CD14-positive monocyte (primary cell): ENCODE measurements around the gene PDGFA. TPM values are rescaled to one million over a fixed set of nuclear protein-coding genes. Genes with fewer than 3 reads are reported as not detected.

ENCODE experiments used
- DNase-seq, 3 donors: peaks; one replicate each; pipeline ENCODE4 v3.0.0-alpha.2; 2011 to 2022
- H2AFZ ChIP-seq: 2 replicates; pipeline ENCODE4 v1.6.0; 2012; ENCODE audit warnings: mild to moderate bottlenecking, low read depth, low read length, inconsistent platforms; ENCODE audit not compliant: insufficient read depth, poor library complexity, severe bottlenecking
- H3K27ac ChIP-seq, 2 donors: 1 replicate in 1 of 2; 2 replicates in 1 of 2; pipeline ENCODE4 v1.5.1; 2012 to 2013; ENCODE audit warnings: low read length in 2 of 2, control low read depth in 1 of 2, inconsistent platforms in 1 of 2, low read depth in 1 of 2, mild to moderate bottlenecking in 1 of 2
- H3K27me3 ChIP-seq, 2 donors: one replicate each; pipeline versions ENCODE4 v1.6.0 to v1.6.1; 2011 to 2013; ENCODE audit warnings: low read length in 2 of 2; ENCODE audit not compliant: control insufficient read depth in 2 of 2, insufficient read depth in 2 of 2
- H3K36me3 ChIP-seq, 2 donors: replicated peaks in 1 of 2; 1 replicate in 1 of 2; 2 replicates in 1 of 2; pipeline versions ENCODE4 v1.5.1 to v1.6.1; 2012 to 2013; ENCODE audit warnings: low read length in 2 of 2, control low read depth in 1 of 2, inconsistent platforms in 1 of 2, mild to moderate bottlenecking in 1 of 2; ENCODE audit not compliant: insufficient read depth in 2 of 2, control insufficient read depth in 1 of 2
- H3K4me1 ChIP-seq, 2 donors: 1 replicate in 1 of 2; 2 replicates in 1 of 2; pipeline versions ENCODE4 v1.5.1 to v1.6.1; 2012 to 2013; ENCODE audit warnings: low read length in 2 of 2, control low read depth in 1 of 2, inconsistent platforms in 1 of 2, mild to moderate bottlenecking in 1 of 2, moderate library complexity in 1 of 2; ENCODE audit not compliant: insufficient read depth in 2 of 2, control insufficient read depth in 1 of 2
- H3K4me2 ChIP-seq: replicated peaks from 2 replicates; pipeline ENCODE3; 2012; ENCODE audit warnings: low read length, moderate library complexity, mild to moderate bottlenecking; ENCODE audit not compliant: poor library complexity, severe bottlenecking; ENCODE audit errors: extremely low read depth
- H3K4me3 ChIP-seq, 3 experiments: fragments of 200-600 bp in 1 of 3; sonication (generic) in 1 of 3; replicated peaks in 1 of 3; 1 replicate in 2 of 3; 2 replicates in 1 of 3; pipeline ENCODE4 v1.5.1; 2011 to 2013; ENCODE audit warnings: low read length in 3 of 3, mild to moderate bottlenecking in 3 of 3, control low read depth in 2 of 3, low read depth in 2 of 3, inconsistent platforms in 1 of 3, moderate library complexity in 1 of 3
- H3K79me2 ChIP-seq: 2 replicates; pipeline ENCODE4 v1.6.0; 2012; ENCODE audit warnings: mild to moderate bottlenecking, control low read depth, inconsistent platforms, low read length, moderate library complexity; ENCODE audit not compliant: insufficient read depth
- H3K9ac ChIP-seq: 2 replicates; pipeline ENCODE4 v1.6.0; 2017; ENCODE audit warnings: low read length, mild to moderate bottlenecking; ENCODE audit not compliant: insufficient read depth, poor library complexity, severe bottlenecking
- H3K9me3 ChIP-seq, 2 donors: replicated peaks in 1 of 2; 1 replicate in 1 of 2; 2 replicates in 1 of 2; pipeline versions ENCODE4 v1.5.1 to v1.6.1; 2012 to 2013; ENCODE audit warnings: low read length in 2 of 2, control low read depth in 1 of 2; ENCODE audit not compliant: control insufficient read depth in 1 of 2, insufficient read depth in 1 of 2
- H4K20me1 ChIP-seq: 2 replicates; pipeline ENCODE4 v1.6.0; 2012; ENCODE audit warnings: mild to moderate bottlenecking, low read length, control low read depth, moderate library complexity; ENCODE audit not compliant: insufficient read depth
- H3K27ac Mint-ChIP-seq, 7 donors: one replicate each; pipeline ENCODE4 v1.8.0; 2020; ENCODE audit warnings: mild to moderate bottlenecking in 7 of 7, mixed read lengths in 7 of 7, moderate library complexity in 6 of 7, inconsistent platforms in 2 of 7
- H3K27me3 Mint-ChIP-seq, 3 donors: one replicate each; pipeline ENCODE4 v1.8.0; 2021 to 2022; ENCODE audit warnings: low read depth in 3 of 3, mild to moderate bottlenecking in 3 of 3, mixed read lengths in 3 of 3, moderate library complexity in 3 of 3, inconsistent platforms in 1 of 3
- H3K36me3 Mint-ChIP-seq, 2 donors: one replicate each; pipeline ENCODE4 v1.8.0; 2020; ENCODE audit warnings: mixed read lengths in 2 of 2, inconsistent platforms in 1 of 2, mild to moderate bottlenecking in 1 of 2
- H3K4me1 Mint-ChIP-seq: one replicate; pipeline ENCODE4 v1.8.0; 2020; ENCODE audit warnings: mild to moderate bottlenecking, mixed read lengths
- H3K4me3 Mint-ChIP-seq, 2 donors: one replicate each; pipeline ENCODE4 v1.8.0; 2020; ENCODE audit warnings: mild to moderate bottlenecking in 2 of 2, mixed read lengths in 2 of 2, moderate library complexity in 1 of 2
- H3K9me3 Mint-ChIP-seq, 7 donors: one replicate each; pipeline ENCODE4 v1.8.0; 2020 to 2022; ENCODE audit warnings: mixed read lengths in 7 of 7, mild to moderate bottlenecking in 6 of 7, moderate library complexity in 6 of 7, inconsistent platforms in 2 of 7
- CTCF ChIP-seq: fragments of 200-600 bp; IDR thresholded peaks from one replicate; pipeline ENCODE4 v1.8.0; 2022; ENCODE audit warnings: antibody characterized with exemption, mild to moderate bottlenecking
- WGBS: methylation state at CpG from one replicate; pipeline ENCODE4 v1.1.5; 2013; ENCODE audit warnings: missing lambda C conversion rate; ENCODE audit not compliant: insufficient coverage; 5-methylcytosine and 5-hydroxymethylcytosine counted together
- intact Hi-C, 2 donors: fragments of 100-400 bp; cut with micrococcal nuclease; formaldehyde crosslinking; loops; one replicate each; pipeline versions ENCODE4 v1.15.0 to v1.15.1; 2023
- polyA plus RNA-seq, 3 donors: library from polyadenylated mRNA; depleted of rRNA in 1 of 3; unstranded in 2 of 3; stranded (reverse) in 1 of 3; fragments of 300-500 nt in 2 of 3; fragments of >200 nt in 1 of 3; fragmentation: Illumina TruSeq in 2 of 3; gene quantifications; 1 replicate in 2 of 3; 2 replicates in 1 of 3; pipeline ENCODE4 v1.2.3, GENCODE V29; 2012 to 2021

Gene PDGFA
- polyA plus RNA-seq, 3 donors, result 0.29 TPM; not detected in 2

GRCh38 chr7:503575-504111 is 16.0 kb downstream of the PDGFA start:
- WGBS, result 93% methylated on average over 20 of the region's 20 CpGs

DNA sequence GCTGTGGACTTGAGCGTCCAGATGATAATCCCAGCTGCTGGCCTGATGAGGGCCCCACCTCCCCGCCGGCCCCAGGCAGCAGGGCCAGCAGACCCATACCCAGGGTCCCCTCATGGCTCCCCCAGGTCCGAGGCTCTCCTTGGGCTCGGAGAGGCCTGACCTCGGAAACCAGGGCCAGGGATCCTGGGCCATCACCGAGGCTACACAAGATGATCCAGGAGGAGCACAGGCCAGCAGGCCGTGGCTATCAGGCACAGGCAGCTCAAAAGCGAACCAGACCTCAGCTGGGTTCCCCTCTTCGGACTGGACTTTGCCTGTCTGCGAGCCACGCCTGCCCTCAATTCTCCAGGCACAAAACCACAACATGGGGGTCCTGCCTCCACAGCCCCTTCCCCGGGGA is 17.4 kb downstream of the PDGFA start:
- Histone ChIP-seq H3K9ac (no peak overlapping the region), H4K20me1 (no peaks in the 10 kb centered on the region), H3K36me3 (no peaks in the 10 kb centered on the region), H3K9me3 (no peaks in the 10 kb centered on the region), H3K27ac (no peak overlapping the region), H3K79me2 (no peaks in the 10 kb centered on the region), H3K4me2 (no peak overlapping the region), H2AFZ (no peak overlapping the region), H3K4me1 (no peaks in the 10 kb centered on the region), H3K4me3 (no peak overlapping the region), H3K27me3 (no peaks in the 10 kb centered on the region)
- no peaks in the 10 kb centered on the region for H3K36me3 Mint-ChIP-seq
- 92% methylated on average over 12 of the region's 13 CpGs for WGBS
- TF ChIP-seq CTCF, result no peak
- peaks cover 0 to 8% (median 0%) of the 10 kb centered on the region in 7 donors for H3K9me3 Mint-ChIP-seq
- H3K27ac Mint-ChIP-seq, result peak overlapping the region in 2 of 7 donors; percentile 0 to 70
- no peak for DNase-seq
- intact Hi-C loops, result no loop called here
- no peaks in the 10 kb centered on the region for H3K4me1 Mint-ChIP-seq
- peaks cover 0 to 7% (median 2%) of the 10 kb centered on the region in 3 donors for H3K27me3 Mint-ChIP-seq
- no peak overlapping the region for H3K4me3 Mint-ChIP-seq

More at GRCh38 chr7:503575-504111, 16.0 kb downstream of the PDGFA start:
- H2AFZ ChIP-seq, result no peak overlapping the region
- H3K9ac ChIP-seq, result no peak overlapping the region
- no peaks in the 10 kb centered on the region for H3K36me3 ChIP-seq
- H3K9me3 ChIP-seq, result no peaks in the 10 kb centered on the region
- no peaks in the 10 kb centered on the region for H3K4me1 ChIP-seq
- no peaks in the 10 kb centered on the region for H3K79me2 ChIP-seq
- no peak for DNase-seq
- no peak overlapping the region for H3K27ac ChIP-seq
- Mint-ChIP-seq H3K36me3 (no peaks in the 10 kb centered on the region), H3K27ac (no peak overlapping the region), H3K27me3 (peaks cover 0 to 8% (median 2%) of the 10 kb centered on the region in 3 donors), H3K4me1 (no peaks in the 10 kb centered on the region), H3K9me3 (peaks cover 0 to 6% (median 0%) of the 10 kb centered on the region in 7 donors), H3K4me3 (no peak overlapping the region)
- intact Hi-C loops, result no loop called here
- TF ChIP-seq CTCF, result no peak
- H3K27me3 ChIP-seq, result no peaks in the 10 kb centered on the region
- H3K4me2 ChIP-seq, result no peak overlapping the region
- no peak overlapping the region for H3K4me3 ChIP-seq
- H4K20me1 ChIP-seq, result no peaks in the 10 kb centered on the region
